GM19452 (cell line): ENCODE measurements around the gene GNA15.

Experiments used
- ATAC-seq: cut with Tn5 transposase; IDR thresholded peaks from one replicate; pipeline ENCODE4 v1.9.1; 2021; ENCODE audit not compliant: unreplicated experiment

GNA15 gene

GRCh38 chr19:3206216-3206953 is 70.6 kb downstream of the GNA15 start:
- ATAC-seq, result no peak

DNA sequence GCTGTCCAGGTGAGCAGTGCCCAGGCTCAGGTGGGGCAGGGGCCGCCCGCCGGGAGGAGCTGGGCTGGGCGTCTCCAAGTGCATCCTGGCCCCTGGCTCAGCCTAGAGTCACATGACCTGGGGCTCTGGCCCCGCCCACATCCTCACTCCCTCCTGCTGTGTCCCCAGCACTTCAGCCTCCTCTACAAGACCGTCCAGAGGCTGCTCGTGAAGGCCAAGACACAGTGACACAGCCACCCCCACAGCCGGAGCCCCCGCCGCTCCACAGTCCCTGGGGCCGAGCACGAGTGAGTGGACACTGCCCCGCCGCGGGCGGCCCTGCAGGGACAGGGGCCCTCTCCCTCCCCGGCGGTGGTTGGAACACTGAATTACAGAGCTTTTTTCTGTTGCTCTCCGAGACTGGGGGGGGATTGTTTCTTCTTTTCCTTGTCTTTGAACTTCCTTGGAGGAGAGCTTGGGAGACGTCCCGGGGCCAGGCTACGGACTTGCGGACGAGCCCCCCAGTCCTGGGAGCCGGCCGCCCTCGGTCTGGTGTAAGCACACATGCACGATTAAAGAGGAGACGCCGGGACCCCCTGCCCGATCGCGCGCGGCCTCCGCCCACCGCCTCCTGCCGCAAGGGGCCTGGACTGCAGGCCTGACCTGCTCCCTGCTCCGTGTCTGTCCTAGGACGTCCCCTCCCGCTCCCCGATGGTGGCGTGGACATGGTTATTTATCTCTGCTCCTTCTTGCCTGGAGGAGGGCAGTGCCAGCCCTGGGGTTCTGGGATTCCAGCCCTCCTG is 71.8 kb downstream of the GNA15 start:
- no peak for ATAC-seq

DNA sequence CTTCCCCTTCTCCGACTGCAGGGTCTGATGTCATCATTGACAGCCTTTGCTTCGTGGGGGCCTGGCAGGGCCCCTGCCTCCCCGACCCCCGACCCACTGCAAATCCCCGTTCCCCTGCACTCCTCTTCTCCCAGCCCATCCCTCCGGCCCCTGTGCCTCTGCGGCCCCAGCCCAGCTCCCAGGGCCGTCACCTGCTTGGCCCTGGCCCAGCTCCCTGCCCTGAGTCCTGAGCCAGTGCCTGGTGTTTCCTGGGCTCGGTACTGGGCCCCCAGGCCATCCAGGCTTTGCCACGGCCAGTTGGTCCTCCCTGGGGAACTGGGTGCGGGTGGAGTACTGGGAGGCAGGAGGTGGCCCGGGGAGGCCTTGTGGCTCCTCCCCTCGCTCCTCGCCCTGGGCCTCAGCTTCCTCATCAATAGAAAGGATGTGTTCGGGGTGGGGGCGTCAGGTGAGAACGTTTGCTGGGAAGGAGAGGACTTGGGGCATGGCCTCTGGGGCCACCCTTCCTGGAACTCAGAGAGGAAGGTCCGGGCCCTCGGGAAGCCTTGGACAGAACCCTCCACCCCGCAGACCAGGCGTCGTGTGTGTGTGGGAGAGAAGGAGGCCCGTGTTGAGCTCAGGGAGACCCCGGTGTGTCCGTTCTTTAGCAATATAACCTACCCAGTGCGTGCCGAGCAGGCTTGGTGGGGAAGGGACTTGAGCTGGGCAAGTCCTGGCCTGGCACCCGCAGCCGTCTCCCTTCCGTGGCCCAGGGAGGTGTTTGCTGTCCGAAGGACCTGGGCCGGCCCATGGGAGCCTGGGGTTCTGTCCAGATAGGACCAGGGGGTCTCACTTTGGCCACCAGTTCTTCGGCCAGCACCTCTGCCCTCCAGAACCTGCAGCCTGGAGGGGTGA is 72.7 kb downstream of the GNA15 start:
- ATAC-seq, result no peak

DNA sequence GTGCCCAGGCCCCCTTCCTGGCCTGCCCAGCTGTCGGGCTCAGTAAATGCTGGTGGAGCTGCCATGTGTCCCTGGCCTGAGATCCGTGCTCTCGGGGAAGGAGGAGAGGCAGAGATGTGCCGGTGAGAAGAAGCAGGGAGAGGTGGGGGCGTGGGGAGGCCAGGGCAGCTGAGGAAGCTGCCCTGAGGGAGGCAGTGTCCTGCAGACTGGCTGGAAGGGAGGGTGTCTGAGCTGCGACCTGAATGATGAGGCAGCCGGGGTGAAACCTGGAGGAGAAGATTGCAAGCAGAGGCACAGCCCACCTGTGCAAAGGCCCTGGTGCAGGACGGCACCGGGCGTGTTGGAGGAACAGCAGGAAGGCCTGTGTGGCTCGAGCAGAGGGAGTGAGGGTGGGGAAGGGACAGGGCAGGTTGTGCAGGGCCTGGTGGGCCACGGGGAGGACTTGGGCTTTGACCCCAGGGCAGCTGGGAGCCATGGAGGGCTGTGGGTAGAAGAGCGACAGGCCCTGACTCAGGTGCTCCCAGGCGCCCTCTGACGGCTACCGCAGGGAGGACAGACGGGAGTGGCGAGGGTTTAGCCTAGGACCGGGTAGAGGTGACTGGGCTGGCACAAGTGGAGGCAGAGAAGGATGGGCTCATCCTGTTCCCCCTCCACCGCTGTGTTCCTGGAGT is 74.6 kb downstream of the GNA15 start:
- no peak for ATAC-seq

GRCh38 chr19:3211191-3211590 is 75.4 kb downstream of the GNA15 start:
- no peak for ATAC-seq

DNA sequence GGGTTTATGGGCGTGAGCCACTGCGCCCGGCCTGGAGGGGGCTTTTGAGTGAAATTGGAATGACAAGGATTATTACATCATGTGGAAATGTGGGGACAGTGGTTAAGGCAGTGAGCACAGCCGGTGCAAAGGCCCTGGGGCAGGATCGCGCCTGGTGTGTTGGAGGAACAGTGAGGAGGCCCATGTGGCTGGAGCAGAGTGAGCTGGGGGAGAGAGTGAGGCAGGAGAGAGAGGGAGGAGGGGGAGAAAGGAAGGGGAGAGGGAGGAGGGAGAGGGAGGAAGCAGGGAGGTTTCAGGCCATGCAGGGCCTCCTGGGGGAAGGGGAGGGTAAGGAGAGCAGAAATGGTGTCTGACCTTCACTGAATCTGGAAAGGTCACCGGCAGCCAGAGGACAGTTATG is 77.3 kb downstream of the GNA15 start:
- ATAC-seq, result no peak
